GM10847 (cell line): ENCODE measurements around the gene SLC12A6.

Source experiments
- POLR2A ChIP-seq: IDR thresholded peaks from 2 replicates; pipeline ENCODE4 v1.6.1; 2011; ENCODE audit not compliant: insufficient read length; ENCODE audit errors: extremely low read depth

The SLC12A6 gene

GRCh38 chr15:34336231-34336990 lies 1.2 kb downstream of the SLC12A6 start:
- no peak for TF ChIP-seq POLR2A

- no peak for TF ChIP-seq POLR2A
Measured at GRCh38 chr15:34335176-34336032, 2.2 kb downstream of the SLC12A6 start.

- TF ChIP-seq POLR2A = no peak
Measured at GRCh38 chr15:34334672-34335071, 2.9 kb downstream of the SLC12A6 start.

GRCh38 chr15:34332553-34333120 lies 4.9 kb downstream of the SLC12A6 start:
- no peak for TF ChIP-seq POLR2A

- no peak for TF ChIP-seq POLR2A
Measured at GRCh38 chr15:34331809-34332208, 5.8 kb downstream of the SLC12A6 start.

GRCh38 chr15:34330279-34330678 lies 7.3 kb downstream of the SLC12A6 start:
- no peak for TF ChIP-seq POLR2A

GRCh38 chr15:34329006-34329405 lies 8.6 kb downstream of the SLC12A6 start:
- no peak for TF ChIP-seq POLR2A

GRCh38 chr15:34327906-34328305 lies 9.7 kb downstream of the SLC12A6 start:
- no peak for TF ChIP-seq POLR2A

- TF ChIP-seq POLR2A = no peak
Measured at GRCh38 chr15:34325368-34325767, 12.2 kb downstream of the SLC12A6 start.

- TF ChIP-seq POLR2A = no peak
Measured at GRCh38 chr15:34324933-34325332, 12.6 kb downstream of the SLC12A6 start.

- no peak for TF ChIP-seq POLR2A
Measured at GRCh38 chr15:34323217-34323616, 14.4 kb downstream of the SLC12A6 start.

- TF ChIP-seq POLR2A = no peak
Measured at GRCh38 chr15:34318277-34319079, 19.1 kb downstream of the SLC12A6 start.

- no peak for TF ChIP-seq POLR2A
Measured at GRCh38 chr15:34314491-34315490, 22.8 kb downstream of the SLC12A6 start.

GRCh38 chr15:34311563-34311962 lies 26.0 kb downstream of the SLC12A6 start:
- TF ChIP-seq POLR2A = no peak
